HG03575 (cell line): ENCODE results near the gene SNX27.
"Not testable (repeated sequence)": the region's sequence is repeated elsewhere in the genome, so short reads cannot be mapped to it uniquely, and the experiment has no call there.

Source experiments
- ATAC-seq: cut with Tn5 transposase; IDR thresholded peaks from one replicate; pipeline ENCODE4 v1.9.1; 2021; ENCODE audit not compliant: unreplicated experiment, insufficient number of reproducible peaks, low FRiP score; ENCODE audit errors: extremely low read depth

The SNX27 gene

DNA sequence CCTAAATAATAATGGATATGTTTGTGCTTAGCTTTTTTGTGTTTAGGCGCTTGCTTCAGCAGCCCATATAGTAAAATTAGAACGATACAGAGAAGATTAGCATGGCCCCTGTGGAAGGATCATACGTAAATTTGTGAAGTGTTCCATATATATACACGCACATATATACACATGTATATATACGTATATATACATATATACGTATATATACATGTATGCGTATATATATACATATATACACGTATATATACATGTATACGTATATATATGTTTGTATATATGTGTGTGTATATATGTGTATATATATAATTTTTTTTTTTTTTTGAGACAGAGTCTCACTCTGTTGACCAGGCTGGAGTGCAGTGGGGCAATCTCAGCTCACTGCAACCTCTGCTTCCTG is 17.4 kb downstream of the SNX27 start:
- no peak for ATAC-seq

DNA sequence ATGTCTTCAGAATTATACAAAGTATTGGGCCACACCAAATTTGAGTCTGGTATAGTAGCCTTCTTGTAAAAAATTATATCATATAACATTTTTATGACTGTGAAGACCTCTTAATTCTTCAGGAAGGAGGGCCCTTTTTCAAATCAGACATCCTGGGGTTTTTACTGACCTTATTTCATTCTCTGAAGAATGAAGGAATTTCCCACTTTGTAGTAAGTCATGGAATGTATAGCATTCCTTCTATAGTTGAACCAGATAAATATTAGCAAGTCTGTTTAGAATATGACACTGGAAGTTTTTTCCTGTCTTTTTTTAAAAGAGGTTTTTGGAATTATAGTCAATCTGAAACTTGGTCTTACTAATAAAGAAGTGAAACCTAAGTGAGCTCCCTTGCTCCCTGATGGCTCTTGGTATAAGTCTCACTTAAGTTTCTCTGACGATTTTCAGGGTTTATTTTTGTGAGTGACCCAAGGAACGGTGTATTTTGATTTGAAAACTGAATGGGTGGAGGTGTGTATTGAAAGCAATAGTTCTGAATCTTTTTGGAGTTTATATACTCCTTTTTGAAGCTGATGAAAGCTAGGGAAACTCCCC is 23.7 kb downstream of the SNX27 start:
- no peak for ATAC-seq

DNA sequence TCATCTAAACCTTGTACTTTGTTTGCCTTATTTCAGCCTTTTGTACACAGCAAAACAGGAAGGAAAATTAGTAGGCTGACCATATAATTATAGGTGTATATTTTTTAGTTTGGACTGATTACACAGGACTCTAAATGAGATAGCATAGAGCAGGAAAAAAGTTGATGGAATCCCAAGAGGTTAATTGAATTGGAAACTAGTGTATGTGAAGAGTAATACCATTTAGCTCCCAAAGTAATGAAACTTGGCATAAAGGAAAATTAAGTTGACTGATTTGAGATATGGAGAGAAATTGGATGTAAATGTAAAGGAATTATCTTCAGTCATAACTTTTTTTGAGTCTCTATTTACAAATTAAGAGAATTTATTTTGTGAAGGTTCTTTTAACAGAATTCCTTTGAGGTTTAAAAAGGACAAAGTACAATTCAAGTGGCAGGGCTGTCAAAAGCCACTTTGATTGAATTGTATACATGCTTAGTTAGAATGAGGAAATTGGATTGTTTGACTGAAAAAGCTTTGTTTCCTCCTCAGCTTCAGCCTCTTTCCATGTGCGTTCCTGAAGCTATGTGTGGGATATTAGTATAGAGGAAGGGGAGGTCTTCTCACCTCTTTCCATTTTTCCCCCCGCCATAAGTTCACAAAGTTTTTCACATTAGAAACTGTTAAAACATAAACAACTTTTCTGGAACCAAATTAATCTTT is 26.4 kb downstream of the SNX27 start:
- ATAC-seq: no peak

DNA sequence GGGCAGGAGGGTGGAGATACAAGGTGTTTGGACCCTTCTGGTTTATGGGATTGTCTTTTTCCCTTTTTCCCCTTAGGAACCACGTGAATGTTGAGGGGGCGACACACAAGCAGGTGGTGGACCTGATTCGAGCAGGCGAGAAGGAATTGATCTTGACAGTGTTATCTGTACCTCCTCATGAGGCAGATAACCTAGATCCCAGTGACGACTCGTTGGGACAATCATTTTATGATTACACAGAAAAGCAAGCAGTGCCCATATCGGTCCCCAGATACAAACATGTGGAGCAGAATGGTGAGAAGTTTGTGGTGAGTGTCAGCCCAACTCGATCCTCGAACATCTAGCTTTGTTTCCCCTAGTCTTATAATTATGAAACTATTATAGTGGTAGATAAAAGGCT is 27.0 kb downstream of the SNX27 start:
- ATAC-seq: no peak

DNA sequence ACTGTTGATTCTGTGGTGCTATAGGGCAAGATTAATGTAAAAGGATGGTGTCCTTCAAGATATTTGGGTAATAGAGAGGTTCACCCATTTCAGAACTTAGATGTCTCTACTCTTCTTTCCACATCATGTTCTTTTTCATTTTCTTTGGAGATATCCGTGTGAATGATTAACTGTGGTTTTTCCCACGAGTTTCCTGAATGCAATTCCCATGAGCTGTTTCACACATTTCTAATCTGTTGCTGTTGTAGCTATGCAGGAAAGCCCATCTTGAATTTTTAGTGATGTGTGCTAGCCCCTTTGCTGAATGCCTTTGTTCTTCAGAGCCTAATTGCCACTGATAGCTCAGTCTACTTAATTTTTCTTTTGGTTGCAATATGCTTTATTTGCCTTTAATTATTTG is 27.6 kb downstream of the SNX27 start:
- no peak for ATAC-seq

DNA sequence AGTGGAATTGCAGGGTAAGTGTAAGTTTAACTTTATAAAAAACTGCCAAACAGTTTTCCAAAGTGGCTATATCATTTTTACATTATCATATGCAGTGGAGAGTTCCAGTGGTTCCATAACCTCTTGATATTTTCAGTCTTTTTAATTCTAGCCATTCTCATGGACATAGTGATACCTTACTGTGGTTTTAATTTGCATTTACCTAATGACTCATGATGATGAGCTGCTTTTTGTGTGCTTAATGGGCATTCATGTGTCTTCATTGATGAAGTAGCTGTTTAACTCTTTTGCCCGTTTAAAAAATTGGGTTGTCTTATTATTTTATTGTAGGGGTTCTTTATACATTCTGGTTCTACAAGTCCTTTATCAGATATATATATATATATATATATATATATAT is 29.4 kb downstream of the SNX27 start:
- ATAC-seq: no peak

DNA sequence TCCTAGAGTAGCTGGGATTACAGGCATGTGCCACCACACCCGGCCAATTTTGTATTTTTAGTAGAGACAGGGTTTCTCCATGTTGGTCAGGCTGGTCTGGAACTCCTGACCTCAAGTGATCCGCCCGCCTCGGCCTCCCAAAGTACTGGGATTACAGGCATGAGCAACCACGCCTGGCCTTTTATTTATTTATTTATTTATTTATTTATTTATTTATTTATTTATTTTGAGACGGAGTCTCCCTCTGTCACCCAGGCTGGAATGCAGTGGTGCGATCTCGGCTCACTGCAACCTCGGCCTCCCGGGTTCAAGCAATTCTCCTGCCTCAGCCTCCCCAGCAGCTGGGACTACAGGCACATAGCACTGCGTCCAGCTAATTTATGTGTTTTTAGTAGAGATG is 31.2 kb downstream of the SNX27 start:
- not testable (repeated sequence) for ATAC-seq

DNA sequence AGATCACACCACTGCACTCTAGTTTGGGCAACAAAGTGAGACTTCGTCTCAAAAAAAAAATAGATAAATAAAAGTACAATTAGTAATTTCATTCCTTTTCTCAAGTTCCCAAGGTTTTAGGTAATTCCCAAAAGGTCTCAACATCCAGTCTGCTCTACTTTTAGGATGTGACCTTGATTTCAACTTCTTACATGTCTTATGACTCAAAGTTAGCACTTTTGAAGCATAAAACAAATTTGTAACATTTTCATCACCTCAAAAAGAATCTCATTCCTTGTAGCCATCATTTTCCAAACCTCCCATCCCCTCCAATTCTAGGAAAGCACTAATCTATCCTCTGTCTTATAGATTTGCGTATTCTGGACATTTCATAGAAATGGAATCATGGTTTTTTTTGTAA is 32.2 kb downstream of the SNX27 start:
- ATAC-seq: no peak

DNA sequence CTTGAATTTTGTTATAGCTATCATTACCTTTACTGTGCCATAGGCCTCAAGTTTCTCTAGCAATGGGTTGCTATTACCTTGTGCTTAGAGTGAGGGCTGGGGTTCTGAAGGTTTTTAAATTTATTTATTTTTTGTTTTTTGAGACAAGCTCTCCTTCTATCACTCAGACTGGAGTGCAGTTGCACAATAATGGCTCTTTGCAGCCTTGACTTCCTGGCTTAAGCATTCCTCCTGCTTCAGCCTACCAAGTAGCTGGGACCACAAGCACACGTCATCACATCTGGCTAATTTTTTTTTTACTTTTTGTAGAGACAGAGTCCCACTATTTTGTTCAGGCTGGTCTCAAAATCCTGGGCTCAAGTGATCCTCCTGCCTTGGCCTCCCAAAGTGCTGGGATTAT is 41.5 kb downstream of the SNX27 start:
- no peak for ATAC-seq

DNA sequence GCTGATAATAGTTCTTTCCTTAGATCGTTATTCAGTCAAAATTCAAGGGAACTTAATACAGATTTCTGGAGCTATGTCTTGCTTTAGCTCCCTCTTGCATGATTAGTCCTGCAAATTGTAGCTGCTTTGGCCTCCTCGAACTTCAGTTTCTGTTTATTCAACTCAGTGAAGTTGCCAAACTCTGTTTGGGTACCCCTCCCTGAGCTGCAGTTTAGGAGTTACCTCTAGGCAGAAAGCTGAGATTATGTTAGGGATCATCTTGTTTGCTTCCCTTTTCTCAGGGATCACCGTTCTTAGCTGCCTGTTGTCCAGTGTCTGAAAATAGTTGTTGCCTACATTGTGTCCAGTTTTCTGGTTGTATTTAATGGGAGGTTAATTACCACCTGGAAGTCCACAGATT is 43.5 kb downstream of the SNX27 start:
- no peak for ATAC-seq

DNA sequence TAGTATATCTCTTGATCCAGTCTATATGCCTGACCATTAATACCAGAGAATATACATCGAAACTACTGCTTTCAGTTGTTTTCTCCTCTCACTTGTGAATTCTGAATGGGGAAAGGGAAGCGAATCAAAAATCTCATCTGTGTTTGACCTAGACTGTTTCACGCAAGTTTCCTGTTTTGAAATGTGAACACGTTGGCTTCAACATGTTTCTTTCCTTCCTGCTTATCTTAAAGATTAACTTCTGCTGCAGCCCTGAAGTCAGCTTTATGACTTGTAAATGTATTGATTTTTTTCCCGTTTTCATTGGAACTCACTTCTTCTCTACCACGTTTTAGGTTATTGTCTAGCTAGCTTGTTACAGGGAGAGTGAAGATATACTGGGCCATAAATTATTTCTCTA is 49.9 kb downstream of the SNX27 start:
- ATAC-seq: no peak

DNA sequence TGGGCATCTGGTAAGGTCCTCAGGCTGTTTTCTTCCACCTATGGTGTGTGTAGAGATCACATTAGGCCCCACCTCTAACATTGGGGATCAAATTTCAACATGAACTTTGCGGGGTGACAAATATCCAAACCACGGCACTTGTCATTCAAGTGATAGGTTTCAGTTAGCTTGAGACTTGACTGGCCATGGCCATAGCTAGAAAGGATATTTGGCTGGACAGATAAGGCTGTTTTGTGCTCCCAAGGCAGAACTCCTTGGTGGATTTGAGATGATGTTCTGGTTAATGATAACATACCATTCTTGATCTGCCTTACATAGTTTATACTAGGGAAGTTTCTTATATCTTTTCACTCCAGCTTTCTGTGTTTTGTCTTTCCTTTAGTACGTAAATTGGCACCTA is 56.2 kb downstream of the SNX27 start:
- ATAC-seq: no peak

DNA sequence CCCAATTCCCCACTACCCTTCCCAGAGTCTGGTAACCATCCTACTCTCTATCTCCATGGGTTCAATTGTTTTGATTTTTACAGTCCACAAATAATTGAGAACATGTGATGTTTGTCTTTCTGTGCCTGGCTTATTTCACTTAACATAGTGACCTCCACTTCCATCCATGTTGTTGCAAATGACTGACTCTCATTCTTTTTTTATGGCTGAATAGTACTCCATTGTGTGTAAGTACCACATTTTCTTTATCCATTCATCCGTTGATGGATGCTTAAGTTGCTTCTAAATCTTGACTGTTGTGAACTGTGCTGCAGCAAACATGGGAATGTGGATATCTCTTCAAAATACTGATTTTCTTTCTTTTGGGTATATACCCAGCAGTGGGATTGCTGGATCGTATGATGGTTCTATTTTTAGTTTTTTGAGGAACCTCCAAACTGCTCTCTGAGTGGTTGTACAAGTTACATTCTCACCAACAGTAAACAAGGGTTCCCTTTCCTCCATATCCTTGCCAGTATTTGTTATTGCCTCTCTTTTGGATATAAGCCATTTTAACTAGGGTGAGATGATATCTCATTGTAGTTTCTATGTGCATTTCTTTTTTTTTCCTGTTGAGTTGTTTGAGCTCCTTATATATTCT is 58.3 kb downstream of the SNX27 start:
- ATAC-seq: not testable (repeated sequence)

DNA sequence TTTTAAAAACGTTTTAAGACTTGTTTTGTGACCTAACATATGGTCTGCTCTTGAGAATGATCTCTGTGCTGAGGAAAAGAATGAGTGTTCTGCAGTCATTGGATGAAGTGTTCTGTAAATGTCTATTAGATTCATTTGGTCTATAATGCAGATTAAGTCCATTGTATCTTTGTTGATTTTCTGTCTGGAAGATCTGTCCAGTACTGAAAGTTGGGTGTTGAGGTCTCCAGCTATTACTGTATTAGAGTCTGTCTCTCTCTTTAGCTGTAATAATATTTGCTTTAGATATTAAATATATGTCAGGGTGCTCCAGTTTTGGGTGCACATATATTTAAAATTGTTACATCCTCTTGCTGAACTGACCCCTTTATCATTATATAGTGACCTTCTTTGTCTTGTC is 61.6 kb downstream of the SNX27 start:
- ATAC-seq: no peak

DNA sequence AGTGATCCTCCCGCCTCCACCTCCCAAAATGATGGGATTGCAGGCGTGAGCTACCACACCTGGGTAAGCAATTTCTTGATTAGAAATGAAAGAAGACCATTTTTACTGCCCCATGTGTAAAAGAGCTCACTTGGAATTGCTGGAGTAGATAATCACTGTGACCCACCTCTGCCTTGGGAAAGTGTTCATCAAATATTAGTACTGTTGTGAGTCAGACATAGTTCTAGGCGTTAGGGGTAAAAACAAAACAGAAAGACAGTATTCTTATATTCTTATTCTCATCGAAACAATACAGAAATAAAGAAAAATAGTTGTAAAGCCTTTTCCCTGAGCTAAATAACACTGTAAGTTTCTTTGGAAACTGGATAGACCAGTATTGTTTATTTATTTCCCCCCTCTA is 68.5 kb downstream of the SNX27 start:
- ATAC-seq: no peak

DNA sequence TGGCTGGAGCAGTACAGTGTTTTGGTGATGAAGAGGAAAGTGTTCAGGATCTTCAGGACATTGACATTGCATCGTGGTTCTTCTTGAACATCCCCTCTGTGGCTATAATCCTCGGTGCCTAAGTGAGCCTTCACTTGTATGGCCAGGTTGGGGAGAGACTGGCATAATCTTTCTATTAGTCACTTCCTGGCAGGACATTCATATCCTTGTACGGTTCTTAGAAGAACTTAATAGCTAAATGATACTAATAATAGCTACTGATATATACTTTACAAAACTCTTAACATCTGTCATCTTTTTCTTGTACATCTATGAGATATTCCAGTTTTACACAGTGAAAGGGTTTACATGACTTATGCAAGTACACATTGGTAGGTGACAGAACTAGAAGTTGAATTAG is 69.0 kb downstream of the SNX27 start:
- no peak for ATAC-seq

DNA sequence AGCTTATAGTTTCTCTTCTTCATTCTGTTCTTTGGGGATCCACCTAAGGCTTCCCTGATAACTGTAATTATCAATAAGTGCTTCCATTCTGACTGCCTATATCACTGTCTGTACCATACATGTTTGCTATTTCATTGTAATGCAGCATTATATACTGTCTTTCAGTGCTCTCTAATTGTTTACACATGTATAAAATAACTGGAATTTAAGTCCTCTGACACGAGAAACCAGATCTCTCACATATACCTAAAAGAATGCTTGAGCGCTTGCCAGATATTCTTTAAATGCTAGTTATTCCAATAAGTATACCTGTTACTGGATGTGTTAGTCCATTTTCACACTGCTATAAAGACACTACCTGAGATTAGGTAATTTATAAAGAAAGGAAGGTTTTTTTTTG is 70.1 kb downstream of the SNX27 start:
- ATAC-seq: no peak

DNA sequence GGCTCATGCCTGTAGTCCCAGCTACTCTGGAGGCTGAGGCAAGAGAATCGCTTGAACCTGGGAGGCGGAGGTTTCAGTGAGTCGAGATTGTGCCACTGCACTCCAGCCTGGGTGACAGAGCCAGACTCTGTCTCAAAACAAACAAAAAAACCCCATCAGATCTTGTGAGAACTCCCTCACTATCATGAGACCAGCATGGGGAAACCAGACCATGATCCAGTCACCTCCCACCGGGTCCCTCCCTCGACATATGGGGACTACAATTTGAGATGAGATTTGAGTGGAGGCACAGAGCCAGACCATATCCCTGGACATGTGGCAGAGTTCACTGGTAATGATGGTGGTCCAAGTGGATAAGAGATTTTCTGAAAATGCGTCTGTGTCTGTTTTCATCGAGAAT is 71.1 kb downstream of the SNX27 start:
- ATAC-seq: not testable (repeated sequence)

DNA sequence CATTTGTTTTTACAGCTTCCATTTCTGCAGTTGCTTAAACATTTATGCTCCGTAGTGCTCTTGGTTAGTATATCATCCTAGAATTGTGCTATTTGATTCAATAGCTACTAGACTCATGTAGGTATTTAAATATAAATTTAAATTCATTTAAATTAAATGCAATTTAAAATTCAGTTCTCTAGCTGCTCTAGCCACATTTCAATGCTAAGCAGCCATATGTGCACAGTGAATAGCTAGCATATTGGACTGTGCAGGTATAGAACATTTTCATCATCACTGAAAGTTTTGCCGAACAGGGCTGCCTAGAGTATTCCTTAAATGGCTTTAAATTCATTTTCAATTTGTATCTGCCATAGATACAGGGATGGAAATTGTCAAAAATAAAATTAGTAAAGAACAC is 72.3 kb downstream of the SNX27 start:
- ATAC-seq: no peak

DNA sequence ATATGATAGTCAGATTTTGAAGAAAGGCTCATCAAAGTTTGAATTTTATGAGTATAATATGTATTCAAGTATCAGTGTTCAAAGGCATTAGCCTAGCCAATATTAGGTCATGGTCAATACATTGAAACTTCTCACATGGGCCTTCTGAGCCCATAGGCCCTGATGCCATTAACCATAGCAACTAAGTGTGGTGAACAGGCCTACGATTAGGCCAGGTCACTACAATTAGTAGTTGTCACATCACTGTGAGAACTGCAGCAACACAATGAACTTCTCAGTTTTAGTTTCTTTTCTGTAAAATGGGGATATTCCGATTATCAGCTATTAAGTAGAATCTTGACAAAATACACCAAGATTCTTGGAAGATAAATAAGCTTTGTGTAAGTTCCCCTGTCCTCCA is 74.7 kb downstream of the SNX27 start:
- ATAC-seq: no peak

DNA sequence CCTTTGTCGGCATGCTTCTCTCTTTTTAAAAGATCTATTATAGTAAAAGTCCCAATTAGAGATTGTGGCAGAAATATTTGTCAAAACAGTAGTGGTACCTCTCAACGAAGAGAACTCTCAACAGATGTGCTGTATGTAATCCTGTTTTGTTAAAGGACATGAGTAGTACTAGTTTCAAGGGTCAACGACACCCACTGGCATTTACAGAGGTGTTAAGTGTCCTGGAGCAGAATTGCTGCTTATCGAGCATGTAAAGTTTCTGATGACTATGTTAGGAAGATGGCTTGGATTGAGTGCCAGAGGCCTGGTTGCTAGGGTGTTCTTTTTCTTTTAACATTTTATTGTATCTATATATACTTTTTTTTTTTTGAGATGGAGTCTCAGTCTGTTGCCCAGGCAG is 77.6 kb downstream of the SNX27 start:
- ATAC-seq: no peak
